GM04504 (cell line): Measurements from ENCODE around the gene SPATA16.
"Not testable (repeated sequence)": the region's sequence is repeated elsewhere in the genome, so short reads cannot be mapped to it uniquely, and the experiment has no call there.

Source experiments
- DNase-seq: peaks from one replicate; pipeline ENCODE4 v3.0.0-alpha.2; 2012; ENCODE audit warnings: low read depth

The SPATA16 gene, protein sequence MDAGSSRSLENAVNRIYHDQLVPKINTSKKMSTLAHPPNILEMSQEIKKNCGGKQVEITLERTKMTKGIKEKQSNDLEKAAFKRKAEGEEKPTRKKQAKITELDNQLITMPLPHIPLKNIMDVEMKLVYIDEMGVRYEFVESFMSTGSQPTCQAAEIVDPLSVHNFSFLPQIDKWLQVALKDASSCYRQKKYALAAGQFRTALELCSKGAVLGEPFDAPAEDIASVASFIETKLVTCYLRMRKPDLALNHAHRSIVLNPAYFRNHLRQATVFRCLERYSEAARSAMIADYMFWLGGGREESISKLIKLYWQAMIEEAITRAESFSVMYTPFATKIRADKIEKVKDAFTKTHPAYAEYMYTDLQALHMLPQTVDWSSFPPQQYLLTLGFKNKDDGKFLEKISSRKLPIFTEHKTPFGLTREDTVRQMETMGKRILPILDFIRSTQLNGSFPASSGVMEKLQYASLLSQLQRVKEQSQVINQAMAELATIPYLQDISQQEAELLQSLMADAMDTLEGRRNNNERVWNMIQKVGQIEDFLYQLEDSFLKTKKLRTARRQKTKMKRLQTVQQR

DNA sequence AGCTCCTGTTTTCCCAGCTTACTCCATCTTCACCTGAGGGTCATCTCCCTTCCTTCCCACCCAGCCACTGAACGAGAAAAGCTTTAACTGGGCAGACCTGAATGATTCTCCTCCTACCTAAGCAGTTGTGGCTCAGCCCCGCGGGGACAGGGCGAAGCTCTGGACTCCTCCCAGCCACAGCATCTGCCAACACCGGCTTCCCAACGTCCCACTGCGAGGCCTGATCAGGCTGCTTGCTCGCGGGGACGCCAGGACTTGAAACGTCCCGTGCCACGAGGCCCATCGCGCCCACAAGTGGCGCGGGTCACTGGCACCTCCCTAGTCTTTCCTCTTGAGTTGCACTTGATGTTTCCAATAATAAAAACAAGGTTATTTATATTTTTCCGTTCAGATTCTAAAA lies at the start of gene SPATA16:
Gene SPATA16 (minus strand): TSS at position 250 of the 400 bp plus-strand sequence. CDS start 23,504 bp downstream, outside the sequence.
- no peak for DNase-seq

DNA sequence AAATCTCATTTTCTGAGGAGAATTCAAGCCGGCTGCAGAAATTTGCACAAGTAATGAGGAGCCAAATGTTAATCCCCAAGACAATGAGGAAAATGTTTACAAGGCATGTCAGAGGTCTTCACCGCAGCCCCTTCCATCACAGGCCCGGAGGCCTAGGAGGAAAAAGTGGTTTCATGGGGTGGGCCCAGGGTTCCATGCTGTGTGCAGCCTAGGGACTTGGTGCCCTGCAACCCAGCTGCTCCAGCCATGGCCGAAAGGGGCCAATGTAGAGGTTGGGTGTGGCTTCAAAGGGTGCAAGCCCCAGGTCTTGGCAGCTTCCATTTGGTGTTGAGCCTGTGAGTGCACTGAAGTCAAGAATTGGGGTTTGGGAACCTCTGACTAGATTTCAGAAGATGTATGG lies 42.0 kb upstream of the SPATA16 start:
- DNase-seq, result not testable (repeated sequence)

DNA sequence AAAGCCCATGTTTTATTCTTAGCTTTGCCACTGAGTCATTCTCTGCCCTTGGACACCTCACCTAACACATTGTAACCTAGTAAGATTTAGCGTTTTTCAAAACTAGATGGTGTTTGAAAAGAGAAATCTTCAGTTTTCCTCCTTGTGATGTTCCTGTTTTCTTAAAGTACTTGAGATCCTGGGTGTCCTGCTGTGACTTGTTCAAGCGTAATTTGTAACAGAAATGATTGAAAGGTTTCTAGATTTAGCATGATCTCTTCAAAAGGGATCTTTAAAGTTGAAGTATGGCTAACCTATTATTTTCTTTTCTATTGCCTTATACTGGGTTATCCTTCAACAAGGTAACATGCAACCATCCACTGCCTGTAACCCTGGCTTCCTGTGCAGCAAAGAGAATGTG lies 32.6 kb upstream of the SPATA16 start:
- DNase-seq, result no peak

DNA sequence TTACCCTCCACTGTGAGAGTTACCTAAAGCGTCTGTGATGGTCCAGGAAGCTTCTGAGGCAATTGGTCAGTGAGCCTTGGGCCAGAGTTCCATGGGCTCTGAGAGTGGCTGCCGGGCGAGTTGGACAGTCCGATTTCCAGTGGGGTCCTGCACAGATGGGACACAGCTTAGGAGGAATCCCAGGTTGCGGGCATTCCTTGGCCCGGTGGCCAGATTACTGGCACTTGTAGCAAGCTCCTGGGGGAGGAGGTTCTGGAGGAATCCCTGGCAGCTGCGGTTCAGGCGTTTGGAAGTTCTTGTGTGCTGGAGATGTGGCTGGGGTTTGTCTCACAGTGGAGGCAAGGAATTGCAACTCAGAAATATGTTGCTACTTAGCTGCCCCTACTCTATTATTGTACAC lies 18.1 kb upstream of the SPATA16 start:
- not testable (repeated sequence) for DNase-seq

DNA sequence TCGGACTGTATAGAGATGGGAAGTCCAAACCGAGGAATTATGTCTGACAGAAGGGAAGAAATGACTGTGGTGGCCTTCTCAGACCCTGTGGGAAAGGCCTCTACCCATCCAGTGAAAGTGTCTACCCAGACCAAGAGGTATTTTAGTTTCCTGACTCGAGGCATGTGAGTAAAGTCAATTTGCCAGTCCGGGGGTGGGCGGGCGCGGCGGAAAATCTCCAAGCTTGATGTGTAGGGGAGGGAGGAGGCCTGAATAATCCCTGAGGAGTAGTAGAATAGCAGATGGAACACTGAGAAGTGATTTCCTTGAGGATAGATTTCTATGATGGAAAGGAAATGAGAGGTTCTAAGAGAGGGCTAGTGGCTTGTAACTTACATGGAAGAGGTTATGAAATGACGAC lies 15.5 kb upstream of the SPATA16 start:
- DNase-seq, result not testable (repeated sequence)

DNA sequence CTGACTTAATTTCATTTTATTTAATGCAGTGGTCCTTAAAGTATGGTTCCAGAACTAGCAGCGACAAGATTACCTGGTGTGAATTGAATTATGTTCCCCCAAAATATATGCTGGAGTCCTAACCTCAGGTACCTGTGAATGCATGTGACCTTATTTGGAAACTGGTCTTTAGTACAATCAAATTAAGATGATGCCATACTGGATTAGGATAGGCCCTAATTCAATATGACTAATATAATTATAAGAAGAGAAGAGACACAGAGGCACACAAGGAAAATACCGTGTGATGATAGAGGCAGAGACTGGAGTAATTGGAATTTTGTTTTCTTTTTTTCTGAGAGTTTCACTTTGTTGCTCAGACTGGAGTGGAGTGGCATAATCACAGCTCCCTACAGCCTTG lies 12.6 kb upstream of the SPATA16 start:
- no peak for DNase-seq

DNA sequence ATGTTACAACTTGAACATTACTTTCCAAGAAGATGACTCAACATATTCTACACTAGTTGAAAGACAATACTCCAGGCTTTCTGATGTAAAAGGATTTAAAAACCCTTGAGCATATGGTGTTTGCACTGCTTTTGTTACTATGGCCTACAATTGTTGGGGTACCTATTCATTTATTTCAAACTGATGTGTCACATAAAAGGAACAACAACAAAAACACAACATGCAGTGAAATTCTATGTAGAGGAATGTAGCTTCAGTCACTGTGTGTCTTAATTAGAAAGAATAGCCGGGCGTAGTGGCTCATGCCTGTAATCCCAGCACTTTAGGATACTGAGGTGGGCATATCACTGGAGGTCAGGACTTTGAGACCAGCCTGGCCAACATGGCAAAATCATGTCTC lies 1.6 kb downstream of the SPATA16 start:
- DNase-seq, result no peak

DNA sequence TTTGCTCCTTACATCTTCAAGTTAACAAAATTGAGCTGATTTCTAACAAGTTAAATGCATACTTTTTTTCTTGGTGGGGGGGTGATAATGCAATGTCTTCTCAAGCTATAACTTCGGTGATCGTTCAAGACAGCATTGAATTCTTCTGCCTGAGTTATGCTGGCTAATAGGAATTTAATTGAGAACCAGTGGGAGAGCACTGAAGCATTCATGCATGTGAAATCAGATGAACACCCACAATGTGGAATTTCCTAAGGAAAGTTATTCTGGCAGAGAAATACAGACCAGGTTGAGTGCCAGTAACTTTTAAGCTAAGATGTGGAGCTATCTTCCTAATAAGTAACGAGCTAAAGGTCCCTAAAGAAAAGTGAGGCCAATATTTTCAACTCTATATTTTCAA lies 3.0 kb downstream of the SPATA16 start:
- DNase-seq, result no peak

DNA sequence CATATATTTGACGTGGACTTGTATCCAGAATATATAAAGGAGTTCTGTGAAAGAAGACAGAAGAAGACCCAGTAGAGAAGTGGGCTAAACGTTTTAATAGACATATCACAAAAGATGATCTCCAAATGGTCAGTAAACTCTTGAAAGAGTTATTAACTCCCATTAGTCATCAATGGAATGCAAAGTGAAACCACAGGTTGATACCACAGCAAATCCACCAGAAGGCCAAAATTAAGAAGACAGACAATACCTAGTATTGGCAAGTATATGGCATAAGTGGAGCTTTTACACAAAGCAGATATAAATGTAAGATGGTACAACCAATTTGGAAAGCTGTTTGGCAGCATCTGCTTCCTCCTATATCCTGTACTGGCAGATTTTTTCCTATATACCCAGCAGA lies 6.0 kb downstream of the SPATA16 start:
- DNase-seq, result no peak

DNA sequence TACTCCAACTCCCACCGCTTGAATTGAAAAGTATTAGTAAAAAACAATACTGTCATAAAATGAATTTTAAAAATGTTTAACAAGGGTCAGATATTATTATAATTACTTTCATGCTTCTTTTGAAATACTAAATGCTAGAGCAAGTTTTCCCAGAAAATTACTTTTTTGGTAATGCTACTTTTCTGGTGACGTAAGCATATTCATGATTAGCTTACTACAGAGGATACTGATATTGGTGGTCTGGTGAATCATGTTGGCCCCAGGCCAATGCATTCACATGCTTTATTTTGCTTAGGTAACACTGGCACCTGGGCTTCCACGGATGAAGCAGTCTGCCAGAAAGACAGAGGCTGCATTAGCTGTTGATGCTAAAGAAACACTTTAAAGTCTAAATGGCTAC lies 12.4 kb downstream of the SPATA16 start:
- DNase-seq, result no peak

DNA sequence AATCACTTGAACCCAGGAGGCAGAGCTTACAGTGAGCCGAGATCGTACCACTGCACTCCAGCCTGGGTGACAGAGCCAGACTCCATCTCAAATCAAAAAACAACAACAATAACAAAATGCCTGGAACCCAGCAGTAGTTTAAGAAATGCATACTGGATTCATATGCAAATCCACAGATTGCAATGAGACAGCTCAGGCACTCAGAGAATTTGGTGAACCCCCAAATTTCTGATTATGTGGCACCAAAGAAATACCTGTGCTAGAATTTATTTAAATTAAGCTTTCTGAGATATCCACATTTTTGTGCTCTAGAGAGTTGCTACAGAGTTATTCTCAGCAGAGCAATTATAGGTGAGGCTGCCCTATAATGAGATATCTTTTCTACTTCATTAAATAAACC lies 29.7 kb downstream of the SPATA16 start:
- no peak for DNase-seq

DNA sequence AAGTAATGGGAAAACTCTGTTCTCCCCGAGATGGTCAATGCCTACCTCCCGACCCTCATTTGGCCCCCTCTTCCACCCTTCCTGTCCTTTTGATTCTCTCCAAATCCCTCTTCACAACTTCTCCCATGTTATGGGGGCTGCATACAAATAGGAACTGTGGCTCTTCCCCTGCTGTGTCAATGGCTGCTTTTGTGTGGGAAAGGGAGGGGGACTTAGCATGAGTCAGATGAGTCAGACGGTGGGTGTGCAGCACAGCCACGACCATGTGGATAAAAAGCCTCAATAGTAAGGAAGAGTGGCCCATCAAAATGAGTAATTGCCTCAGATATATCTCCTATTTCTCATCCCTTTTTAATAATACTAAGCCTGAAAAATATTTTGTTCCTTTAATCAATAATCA lies 31.9 kb downstream of the SPATA16 start:
- DNase-seq, result no peak

DNA sequence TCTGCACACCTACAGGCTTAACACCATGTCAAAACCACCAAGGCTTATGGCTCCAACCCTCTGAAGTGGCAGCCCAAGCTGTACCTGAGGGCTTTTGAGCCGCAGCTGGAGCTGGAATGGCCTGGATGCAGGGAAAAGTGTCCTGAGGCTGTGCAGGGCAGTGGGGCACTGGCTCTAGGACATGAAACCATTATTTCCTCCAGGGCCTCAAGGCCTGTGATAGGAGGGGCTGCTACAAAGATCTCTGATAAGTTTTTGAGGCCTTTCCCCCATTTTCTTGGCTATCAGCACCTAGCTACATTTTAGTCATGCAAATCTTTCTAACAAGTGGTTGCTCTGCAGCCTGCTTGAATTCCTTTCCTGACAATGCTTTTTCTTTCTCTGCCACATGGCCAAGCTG lies 37.6 kb downstream of the SPATA16 start:
- no peak for DNase-seq

DNA sequence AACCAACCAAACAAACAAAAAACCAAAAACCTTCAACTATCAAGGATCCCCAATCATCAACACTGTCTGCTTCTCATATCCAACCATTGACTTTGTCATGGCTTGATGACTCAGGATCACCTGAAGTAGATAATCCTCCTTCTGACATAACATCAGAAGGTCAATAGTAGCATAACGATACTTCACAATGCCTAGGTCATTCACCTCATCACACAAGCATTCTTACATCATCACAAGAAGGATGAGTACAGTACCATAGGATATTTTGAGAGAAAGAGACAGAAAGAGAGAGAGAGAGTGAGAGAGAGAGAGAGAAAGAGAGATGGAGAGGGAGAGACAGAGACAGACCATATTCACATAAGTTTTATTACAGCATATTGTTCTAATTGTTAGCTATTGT lies 42.1 kb downstream of the SPATA16 start:
- no peak for DNase-seq

DNA sequence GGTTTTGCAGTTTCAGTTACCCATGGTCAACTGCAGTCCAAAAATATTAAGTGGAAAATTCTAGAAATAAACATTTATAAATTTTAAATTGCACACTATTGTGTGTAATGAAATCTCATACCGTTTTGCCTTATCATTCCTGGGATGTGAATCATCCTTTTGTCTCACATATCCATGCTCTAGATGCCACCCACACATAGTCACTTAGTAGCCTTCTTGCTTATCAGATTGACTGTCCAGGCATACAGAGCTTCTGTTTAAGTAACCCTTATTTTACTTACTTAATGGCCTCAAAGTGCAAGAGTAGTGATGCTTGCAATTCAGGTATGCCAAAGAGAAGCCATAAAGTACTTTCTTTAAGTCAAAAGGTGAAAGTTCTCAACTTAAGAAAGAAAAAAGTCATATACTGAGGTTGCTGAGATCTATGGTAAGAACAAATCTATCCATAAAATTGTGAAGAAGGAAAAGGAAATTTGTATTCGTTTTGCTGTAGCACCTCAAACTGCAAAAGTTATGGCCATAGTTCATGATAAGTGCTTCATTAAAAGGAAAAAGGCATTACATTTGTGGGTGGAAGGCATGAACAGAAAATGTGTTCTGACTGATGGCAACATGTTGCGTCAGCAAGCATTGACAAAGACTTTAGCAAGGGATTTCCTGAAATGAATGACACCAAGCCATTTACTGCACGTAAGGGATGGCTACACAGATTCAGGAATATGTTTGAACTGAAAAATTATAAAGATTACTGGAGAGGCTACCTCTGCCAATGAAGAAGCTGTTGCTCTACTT lies 43.8 kb downstream of the SPATA16 start:
- DNase-seq, result no peak

DNA sequence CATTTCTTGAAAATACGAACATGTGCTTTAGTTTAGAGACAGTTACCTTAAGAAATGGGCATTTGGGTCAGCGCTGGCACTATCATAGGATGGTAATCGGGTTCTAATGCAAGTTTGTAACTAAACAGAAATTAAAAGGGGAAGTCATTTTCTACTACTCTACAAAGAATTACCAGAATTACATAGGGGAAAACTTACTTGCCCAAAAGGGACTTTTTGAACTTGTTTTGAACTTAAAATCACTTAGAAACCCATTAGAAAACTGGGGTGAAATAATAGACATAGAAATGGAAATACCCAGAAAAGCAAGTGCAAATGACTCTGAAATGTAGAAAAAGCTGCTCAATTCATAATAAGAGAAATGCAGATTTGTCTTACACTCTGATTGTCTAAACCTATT lies 44.9 kb downstream of the SPATA16 start:
- DNase-seq, result no peak

DNA sequence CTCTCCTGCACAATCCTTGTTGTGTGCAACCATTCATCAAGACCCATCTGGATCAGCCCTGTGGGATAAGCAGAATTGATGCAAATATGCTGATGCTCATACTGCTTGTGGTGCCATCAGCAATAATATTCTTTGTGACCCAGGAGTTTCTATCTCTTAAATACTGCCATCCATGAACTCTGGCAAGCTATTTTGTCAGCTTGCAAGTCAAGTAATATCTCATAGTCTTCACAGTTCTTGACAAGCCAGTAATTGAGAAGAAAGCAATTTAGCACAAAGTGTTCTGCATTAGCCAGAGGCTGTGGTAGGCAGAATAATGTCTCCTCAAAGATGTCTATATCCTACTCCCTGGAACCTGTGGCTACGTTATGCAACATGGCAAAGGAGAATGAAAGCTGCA lies 49.0 kb downstream of the SPATA16 start:
- DNase-seq, result no peak

DNA sequence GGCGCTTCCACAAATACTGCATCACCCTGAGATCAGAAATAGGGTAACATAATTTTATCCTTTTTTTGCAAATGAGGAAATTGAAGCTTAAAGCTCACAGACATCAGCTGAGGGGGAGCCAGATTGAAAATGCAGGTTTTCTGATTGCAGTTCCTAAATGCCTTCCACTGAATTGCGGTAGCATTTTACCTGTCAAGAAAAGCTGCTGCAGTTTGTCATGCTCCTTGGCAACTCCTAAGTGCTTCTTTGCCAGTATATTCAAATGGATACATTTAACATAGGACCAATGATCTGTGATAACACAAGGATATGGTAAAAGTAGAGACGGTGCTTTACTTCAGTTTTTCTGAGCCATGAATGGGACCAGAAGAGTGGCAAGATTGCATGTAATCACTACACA lies 50.5 kb downstream of the SPATA16 start:
- DNase-seq, result no peak

DNA sequence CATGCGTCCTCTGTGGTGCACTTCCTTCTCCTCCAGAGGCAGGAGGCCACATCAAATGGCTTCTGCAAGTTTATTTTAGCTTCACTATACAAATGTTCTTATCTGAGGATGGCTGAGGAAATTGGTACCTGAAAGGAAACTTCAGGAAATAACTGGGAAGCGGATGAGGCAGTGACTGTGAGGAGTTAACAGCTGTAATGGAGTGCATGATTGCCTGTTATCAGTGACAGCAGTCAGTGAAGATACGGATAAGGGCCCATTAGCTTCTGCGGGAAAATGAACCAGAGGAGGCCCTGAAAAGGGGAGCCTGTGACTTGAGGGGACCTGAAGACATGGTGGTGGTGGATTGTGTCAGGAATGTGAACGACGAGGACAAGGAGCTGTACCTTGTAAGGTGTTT lies 51.8 kb downstream of the SPATA16 start:
- no peak for DNase-seq

DNA sequence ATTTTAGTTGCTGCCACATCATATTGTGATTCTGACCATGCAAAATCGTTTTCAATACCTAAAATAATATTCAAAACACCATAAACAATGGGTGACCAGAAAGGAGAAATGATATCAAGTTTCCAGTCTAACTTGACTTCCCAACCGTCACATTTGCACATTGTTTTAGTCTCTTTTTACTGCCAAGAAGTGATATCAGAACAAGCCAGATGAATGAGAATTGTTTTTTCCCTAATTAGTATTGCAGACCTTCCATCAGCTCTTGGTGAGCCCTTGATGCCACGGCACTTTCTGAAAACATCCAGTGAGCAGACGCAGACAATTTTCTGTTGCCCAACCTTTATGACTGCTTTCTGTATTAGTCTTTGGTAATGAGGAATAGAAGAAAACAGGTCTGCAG lies 62.5 kb downstream of the SPATA16 start:
- no peak for DNase-seq

DNA sequence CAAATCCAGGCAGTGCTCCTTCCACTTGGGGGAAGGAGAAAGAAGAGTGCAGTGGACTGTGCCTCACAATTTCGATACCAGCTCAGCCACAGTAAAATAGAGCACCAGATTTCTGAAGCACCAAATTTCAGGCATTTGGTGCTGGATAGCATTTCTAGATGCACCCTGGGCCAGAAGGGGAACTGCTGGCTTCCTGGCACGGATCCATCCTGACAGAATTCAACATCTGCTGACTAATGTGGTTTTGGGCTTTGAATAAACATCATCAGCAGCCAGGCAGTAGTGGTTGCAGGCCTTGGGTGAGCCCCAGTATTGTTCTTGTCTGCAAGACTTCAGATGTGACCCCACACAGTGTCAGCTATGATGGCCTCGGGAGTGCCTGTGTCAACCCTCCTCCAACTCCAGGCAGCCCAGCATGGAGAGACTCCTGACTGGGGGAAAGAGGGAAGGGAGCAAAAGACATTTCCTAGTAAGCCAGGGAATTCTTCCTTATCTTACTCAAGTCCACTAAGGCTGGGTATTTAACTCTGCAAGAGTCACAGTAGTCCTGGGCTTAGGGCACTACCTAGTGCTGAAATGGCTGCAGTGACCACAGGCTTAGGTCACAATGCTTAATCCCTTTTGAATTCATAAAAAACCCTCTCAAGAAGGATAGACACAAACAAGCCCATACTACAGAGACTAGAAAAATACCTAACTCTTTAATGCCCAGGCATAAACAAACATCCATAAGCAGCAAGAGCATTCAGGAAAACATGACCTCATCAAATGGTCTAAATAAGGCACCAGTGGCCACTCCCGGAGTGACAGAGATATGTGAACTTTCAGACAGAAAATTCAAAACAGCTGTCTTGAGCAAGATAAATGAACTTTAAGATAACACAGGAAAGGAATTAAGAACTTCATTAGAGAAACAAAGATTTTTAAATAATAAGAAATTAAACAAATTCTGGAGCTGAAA lies 74.7 kb downstream of the SPATA16 start:
- no peak for DNase-seq

DNA sequence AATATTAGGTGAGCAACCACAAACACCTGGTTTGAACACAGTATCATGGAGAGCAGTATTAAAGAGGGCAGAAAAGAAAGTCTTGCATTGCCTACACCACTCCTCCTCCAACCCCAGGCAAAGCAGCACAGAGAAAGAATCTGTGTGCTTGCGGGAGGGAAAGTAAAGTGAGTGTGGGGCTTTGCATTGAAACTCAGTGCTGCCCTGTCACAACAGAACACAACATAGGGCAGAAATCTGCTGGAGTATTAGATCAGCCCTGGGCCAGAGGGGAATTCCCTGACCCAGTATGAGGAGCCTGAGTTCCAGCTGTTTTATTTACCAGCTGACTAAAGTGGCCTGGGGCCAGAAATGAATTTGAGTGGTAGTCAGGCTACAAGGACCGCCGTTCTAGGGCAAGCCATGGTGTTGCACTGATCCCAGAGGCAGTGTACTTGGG lies 75.5 kb downstream of the SPATA16 start:
- DNase-seq, result no peak
